Loucy (cell line): ENCODE measurements around the gene BIRC7.
A peak's percentile ranks its signal among the peaks of the same experiment; 100 is the strongest.

Experiments used
- H2AFZ ChIP-seq: fragments of 200-600 bp; sonication (generic); 2 replicates; pipeline ENCODE4 v1.6.0; 2016; ENCODE audit warnings: antibody characterized with exemption, mild to moderate bottlenecking, low read length, moderate library complexity
- H3F3A ChIP-seq: fragments of 200-600 bp; 2 replicates; pipeline ENCODE4 v1.6.0; 2016; ENCODE audit warnings: antibody characterized with exemption, low read depth, mild to moderate bottlenecking
- H3K27me3 ChIP-seq: fragments of 200-600 bp; sonication (generic); 2 replicates; pipeline ENCODE4 v1.6.1; 2014; ENCODE audit warnings: low read length, mild to moderate bottlenecking; ENCODE audit not compliant: insufficient read depth, poor library complexity, severe bottlenecking
- H3K36me3 ChIP-seq: fragments of 200-600 bp; sonication (generic); 2 replicates; pipeline ENCODE4 v1.6.1; 2016; ENCODE audit warnings: low read length; ENCODE audit not compliant: insufficient read depth
- H3K4me1 ChIP-seq: fragments of 200-600 bp; sonication (generic); 2 replicates; pipeline ENCODE4 v1.5.1; 2014; ENCODE audit warnings: low read length, mild to moderate bottlenecking; ENCODE audit not compliant: insufficient read depth, poor library complexity, severe bottlenecking
- H3K4me2 ChIP-seq: fragments of 200-600 bp; sonication (generic); 2 replicates; pipeline ENCODE4 v1.6.0; 2014; ENCODE audit warnings: antibody characterized with exemption, low read length, low read depth, mild to moderate bottlenecking; ENCODE audit not compliant: poor library complexity, severe bottlenecking
- H3K4me3 ChIP-seq: fragments of 200-600 bp; sonication (generic); 2 replicates; pipeline ENCODE4 v1.5.1; 2014; ENCODE audit warnings: low read length, mild to moderate bottlenecking, mixed read lengths; ENCODE audit not compliant: poor library complexity, severe bottlenecking
- H3K79me2 ChIP-seq: fragments of 200-600 bp; sonication (generic); 2 replicates; pipeline ENCODE4 v1.6.1; 2014; ENCODE audit warnings: low read length; ENCODE audit not compliant: insufficient read depth
- H3K9ac ChIP-seq: fragments of 200-600 bp; sonication (generic); 2 replicates; pipeline ENCODE4 v1.6.0; 2014; ENCODE audit warnings: mild to moderate bottlenecking, low read depth, low read length, moderate library complexity; ENCODE audit not compliant: poor library complexity, severe bottlenecking
- H3K9me2 ChIP-seq: fragments of 200-600 bp; sonication (generic); replicated peaks from 2 replicates; pipeline ENCODE4 v1.6.1; 2016; ENCODE audit warnings: low read depth, low read length, mixed read lengths
- H3K9me3 ChIP-seq: fragments of 200-600 bp; sonication (generic); 2 replicates; pipeline ENCODE4 v1.6.1; 2014; ENCODE audit warnings: mild to moderate bottlenecking, antibody characterized with exemption, low read length, low read depth; ENCODE audit not compliant: insufficient read depth
- H4K20me1 ChIP-seq: fragments of 200-600 bp; sonication (generic); 2 replicates; pipeline ENCODE4 v1.6.0; 2014; ENCODE audit warnings: antibody characterized with exemption, low read length, mild to moderate bottlenecking; ENCODE audit not compliant: insufficient read depth, poor library complexity, severe bottlenecking
- CTCF ChIP-seq: fragments of 200-600 bp; sonication (generic); conservative IDR thresholded peaks from 2 replicates; pipeline ENCODE4 v1.5.1; 2014; ENCODE audit warnings: mild to moderate bottlenecking, antibody characterized with exemption, low read length
- EZH2phosphoT487 ChIP-seq: fragments of 200-600 bp; IDR thresholded peaks from 2 replicates; pipeline ENCODE4 v1.6.1; 2018; ENCODE audit warnings: antibody characterized with exemption, mild to moderate bottlenecking, moderate library complexity, borderline replicate concordance

The BIRC7 gene

GRCh38 chr20:63238514-63239125, 2.9 kb downstream of the BIRC7 start:
- Histone ChIP-seq H3K4me2 (peak overlapping the region; percentile 64), H3K27me3 (no peaks in the 10 kb centered on the region), H3K9me3 (no peaks in the 10 kb centered on the region), H3K9me2 (no peaks in the 10 kb centered on the region), H2AFZ (no peak overlapping the region; the same call in 1 of the 2 replicates), H3K79me2 (no peaks in the 10 kb centered on the region), H3K4me1 (peaks cover 3% of the 10 kb centered on the region), H3K36me3 (no peaks in the 10 kb centered on the region), H3F3A (no peaks in the 10 kb centered on the region), H3K4me3 (peak overlapping the region; percentile 29), H4K20me1 (no peaks in the 10 kb centered on the region), H3K9ac (peak overlapping the region; percentile 60)
- TF ChIP-seq CTCF (peak; percentile 50), EZH2phosphoT487 (no peak)

GRCh38 chr20:63239431-63239830, 3.7 kb downstream of the BIRC7 start:
- Histone ChIP-seq H3K4me3 (no peak overlapping the region), H3K9me3 (no peaks in the 10 kb centered on the region), H3K79me2 (no peaks in the 10 kb centered on the region), H3K36me3 (no peaks in the 10 kb centered on the region), H3K4me2 (no peak overlapping the region), H3F3A (no peaks in the 10 kb centered on the region), H3K9ac (no peak overlapping the region), H3K9me2 (no peaks in the 10 kb centered on the region), H3K4me1 (peaks cover 3% of the 10 kb centered on the region), H4K20me1 (no peaks in the 10 kb centered on the region), H2AFZ (no peak overlapping the region), H3K27me3 (no peaks in the 10 kb centered on the region)
- TF ChIP-seq EZH2phosphoT487 (no peak), CTCF (no peak)

- Histone ChIP-seq H3K9me3 (no peaks in the 10 kb centered on the region), H3K9ac (no peak overlapping the region), H3K4me1 (peaks cover 3% of the 10 kb centered on the region), H4K20me1 (no peaks in the 10 kb centered on the region), H3K27me3 (no peaks in the 10 kb centered on the region), H3K79me2 (no peaks in the 10 kb centered on the region), H2AFZ (no peak overlapping the region), H3K4me3 (no peak overlapping the region), H3K9me2 (no peaks in the 10 kb centered on the region), H3K4me2 (no peak overlapping the region), H3F3A (no peaks in the 10 kb centered on the region), H3K36me3 (no peaks in the 10 kb centered on the region)
- TF ChIP-seq CTCF (no peak), EZH2phosphoT487 (no peak)
Observed at GRCh38 chr20:63240004-63240403, 4.3 kb downstream of the BIRC7 start.
